ENCODE results near the gene CCDC87.

- no peak for TF ChIP-seq CTCF (IDR thresholded peaks at IDR 0.05)
- TF ChIP-seq POLR2A (IDR thresholded peaks at IDR 0.05) = no peak
Observed at GRCh38 chr11:66586136-66586535, 6.7 kb downstream of the CCDC87 start.

Measured in testis (tissue), 2 donors.